Kidney epithelial cell (primary cell): ENCODE data around the gene LZTS2. TPM values are rescaled to one million over a fixed set of nuclear protein-coding genes. Genes with fewer than 3 reads are reported as not detected.

ENCODE experiments used
- DNase-seq: peaks from one replicate; pipeline ENCODE4 v3.0.0-alpha.2; 2010; ENCODE audit warnings: low read depth
- H3K27me3 ChIP-seq: 2 replicates; pipeline ENCODE4 v1.6.0; 2011; ENCODE audit warnings: low read length; ENCODE audit not compliant: control insufficient read depth, insufficient read depth
- H3K36me3 ChIP-seq: 2 replicates; pipeline ENCODE4 v1.5.1; 2011; ENCODE audit warnings: low read length; ENCODE audit not compliant: control insufficient read depth, insufficient read depth
- H3K4me3 ChIP-seq: 2 replicates; pipeline ENCODE4 v1.5.1; 2011; ENCODE audit warnings: low read depth, mild to moderate bottlenecking, control low read depth, low read length
- CTCF ChIP-seq: IDR thresholded peaks from 2 replicates; pipeline ENCODE4 v1.5.1; 2011; ENCODE audit warnings: mild to moderate bottlenecking, moderate library complexity, low read length, control low read depth, inconsistent platforms; ENCODE audit not compliant: insufficient read depth, poor library complexity, severe bottlenecking
- total RNA-seq: library from RNA; depleted of rRNA; stranded (reverse); fragments of >200 nt; gene quantifications from 2 replicates; pipeline ENCODE4 v1.2.3, GENCODE V29; 2015

Gene LZTS2
- total RNA-seq, 1 donor from 2014 or later: 125 TPM

DNA sequence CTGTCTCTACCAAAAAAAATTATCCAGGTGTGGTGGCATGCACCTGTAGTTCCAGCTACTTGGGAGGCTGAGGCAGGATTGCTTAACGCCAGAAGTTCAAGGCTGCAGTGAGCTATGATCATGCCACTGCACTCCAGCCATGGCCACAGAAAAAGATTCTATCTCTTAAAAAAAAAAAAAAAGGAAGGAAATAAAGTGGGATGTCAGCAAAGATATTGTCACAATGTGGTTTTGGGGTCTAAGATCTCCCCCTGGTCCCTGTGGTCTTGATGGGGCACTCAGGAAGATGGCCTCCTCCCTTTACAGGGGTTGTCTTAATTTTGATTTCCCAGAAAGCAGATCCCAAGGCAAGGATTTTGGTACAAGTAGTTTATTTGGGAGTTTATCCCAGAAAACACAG is 54.7 kb downstream of the LZTS2 start:
- no peak overlapping the region for H3K4me3 ChIP-seq
- H3K27me3 ChIP-seq: peaks cover 14% of the 10 kb centered on the region
- no peaks in the 10 kb centered on the region for H3K36me3 ChIP-seq
- no peak for DNase-seq
- no peak for TF ChIP-seq CTCF

DNA sequence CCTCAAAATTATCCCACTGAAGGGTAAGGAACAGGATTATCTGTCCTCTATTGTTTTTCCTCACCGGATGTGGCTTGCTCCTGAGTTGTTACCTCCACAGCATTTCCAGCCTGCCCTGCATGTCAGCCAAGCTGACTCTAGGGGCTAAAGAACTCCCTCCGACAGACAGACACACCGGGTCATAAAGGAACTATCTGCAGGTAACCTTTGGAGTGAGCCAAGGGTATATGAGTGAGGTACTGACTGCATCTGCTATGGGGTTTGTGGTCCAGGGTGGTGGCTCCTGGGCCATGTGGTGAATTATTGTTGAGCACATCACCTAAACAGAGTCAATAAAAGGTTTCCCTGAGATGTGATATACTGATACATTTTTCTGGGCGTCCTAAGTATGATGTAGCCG is 55.3 kb downstream of the LZTS2 start:
- Histone ChIP-seq H3K27me3 (peaks cover 9% of the 10 kb centered on the region), H3K4me3 (no peak overlapping the region), H3K36me3 (no peaks in the 10 kb centered on the region)
- no peak for DNase-seq
- TF ChIP-seq CTCF: no peak

DNA sequence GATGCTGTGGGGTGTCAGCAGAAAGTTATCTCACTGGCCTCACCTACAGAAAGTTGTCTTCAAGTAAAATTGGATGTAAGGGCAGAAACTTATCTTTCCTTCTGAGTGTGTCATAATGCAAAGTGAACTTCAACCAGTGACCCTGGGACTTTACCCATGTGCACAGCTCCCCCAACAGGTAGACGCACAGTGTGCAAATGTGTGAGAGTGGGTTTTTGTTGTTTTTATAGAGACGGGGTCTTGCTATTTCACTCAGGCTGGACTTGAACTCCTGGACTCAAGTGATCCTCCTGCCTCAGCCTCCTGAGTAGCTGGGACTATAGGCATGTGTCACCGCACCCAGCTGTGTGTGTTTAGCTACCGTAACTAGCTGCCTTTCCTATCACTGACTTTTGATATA is 55.8 kb downstream of the LZTS2 start:
- peak; percentile 4 for TF ChIP-seq CTCF
- Histone ChIP-seq H3K4me3 (no peak overlapping the region), H3K36me3 (no peaks in the 10 kb centered on the region), H3K27me3 (peaks cover 4% of the 10 kb centered on the region)
- DNase-seq: no peak

- H3K4me3 ChIP-seq: no peak overlapping the region
- no peak for TF ChIP-seq CTCF
- DNase-seq: no peak
- no peaks in the 10 kb centered on the region for H3K36me3 ChIP-seq
- H3K27me3 ChIP-seq: no peaks in the 10 kb centered on the region
Observed at GRCh38 chr10:101056365-101057151, 57.0 kb downstream of the LZTS2 start.

Other genes starting within 250 kb of the LZTS2 start
- 19.7 and 22.2 TPM in 2 replicates for gene SLF2, start 86.8 kb upstream of the LZTS2 start, total RNA-seq
- 4.7 and 7.2 TPM in 2 replicates for gene SEMA4G, start 30.3 kb upstream of the LZTS2 start, total RNA-seq
- gene MRPL43, start 12.3 kb upstream of the LZTS2 start, total RNA-seq: 84.1 and 92.3 TPM in 2 replicates
- 14.0 and 14.1 TPM in 2 replicates for gene TWNK, start 12.3 kb upstream of the LZTS2 start, total RNA-seq
- gene PDZD7, start 31.3 kb downstream of the LZTS2 start, total RNA-seq: 1.2 and 3.5 TPM in 2 replicates
- gene SFXN3, start 31.4 kb downstream of the LZTS2 start, total RNA-seq: 59.4 and 77.4 TPM in 2 replicates
- gene KAZALD1, start 62.2 kb downstream of the LZTS2 start, total RNA-seq: 2.0 and 4.8 TPM in 2 replicates
- not detected in 2 replicates for gene TLX1, start 131.5 kb downstream of the LZTS2 start, total RNA-seq
- not detected in 2 replicates for gene LBX1, start 229.7 kb downstream of the LZTS2 start, total RNA-seq